Spleen (tissue), 7 donors: ENCODE data around the gene DRC3.
"Not testable (repeated sequence)": the region's sequence is repeated elsewhere in the genome, so short reads cannot be mapped to it uniquely, and the experiment has no call there.

Source experiments
- CTCF ChIP-seq, 11 experiments: fragments of 200-600 bp in 7 of 11; fragments of 450-650 bp in 4 of 11; sonication (generic) in 4 of 11; IDR thresholded peaks in 8 of 11; conservative IDR thresholded peaks in 3 of 11; 1 replicate in 7 of 11; 2 replicates in 4 of 11; pipeline versions ENCODE4 v1.4.0 to v1.8.0; 2016 to 2021; ENCODE audit warnings: antibody characterized with exemption in 11 of 11, inconsistent platforms in 4 of 11, mild to moderate bottlenecking in 1 of 11
- POLR2AphosphoS5 ChIP-seq, 3 donors: sonication (generic); formaldehyde crosslinking; IDR thresholded peaks; one replicate each; pipeline ENCODE4 v1.5.1; 2017; ENCODE audit warnings: antibody characterized with exemption in 3 of 3
- donor health status: DM: no; HTN: no; CAD: no; lungs with moderate emphysema.
- donor health status: DM: no; HTN: no; CAD: no.
- donor health status: DM: no; HTN: no; CAD: no.

GRCh38 chr17:17955790-17956341 lies 16.8 kb upstream of the DRC3 start:
- not testable (repeated sequence) for TF ChIP-seq CTCF (IDR thresholded peaks at IDR 0.05 in 8 of 11, conservative IDR thresholded peaks at IDR 0.05 in 3 of 11); POLR2AphosphoS5 (IDR thresholded peaks at IDR 0.05)
